SK-N-SH treated with all-trans-retinoic acid at 6 μM for 48 hours (cell line): ENCODE results near the gene KRT9.

ENCODE experiments used
- SNAI2 ChIP-seq: fragments of 250-450 bp; sonication (Bioruptor Pico); IDR thresholded peaks from 2 replicates; pipeline ENCODE4 v1.5.0; 2020; ENCODE audit warnings: mild to moderate bottlenecking, moderate library complexity
- TCF4 ChIP-seq: fragments of 250-450 bp; sonication (Bioruptor Pico); IDR thresholded peaks from 2 replicates; pipeline ENCODE4 v1.8.0; 2021; ENCODE audit warnings: mild to moderate bottlenecking, moderate library complexity, borderline replicate concordance
- TF ChIP-seq, protein P1 (sequence below): fragments of 250-450 bp; sonication (Bioruptor Pico); IDR thresholded peaks from 2 replicates; pipeline ENCODE4 v1.5.0; 2020; ENCODE audit warnings: mild to moderate bottlenecking, moderate library complexity

DNA sequence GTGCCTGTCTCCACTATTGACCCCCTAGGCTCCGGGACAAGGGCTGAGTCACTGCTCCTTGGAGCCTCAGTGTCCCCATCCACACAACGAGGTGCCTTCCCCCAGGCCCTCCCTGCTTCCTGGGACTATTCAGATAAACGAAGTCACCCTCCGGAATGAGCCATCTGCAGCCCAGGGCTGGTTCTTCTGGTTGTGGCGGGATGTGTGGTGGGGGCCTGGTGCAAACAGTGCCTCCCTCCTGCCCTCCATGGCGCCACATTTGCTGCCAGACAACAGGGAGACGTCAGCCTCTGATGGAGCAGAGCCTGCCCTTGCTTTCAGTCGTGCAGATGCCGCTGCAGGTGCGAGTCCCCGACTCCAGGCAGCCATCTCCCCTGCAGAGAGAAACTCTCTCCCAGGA, 45.8 kb upstream of the KRT9 start:
- TF ChIP-seq, protein P1, sequence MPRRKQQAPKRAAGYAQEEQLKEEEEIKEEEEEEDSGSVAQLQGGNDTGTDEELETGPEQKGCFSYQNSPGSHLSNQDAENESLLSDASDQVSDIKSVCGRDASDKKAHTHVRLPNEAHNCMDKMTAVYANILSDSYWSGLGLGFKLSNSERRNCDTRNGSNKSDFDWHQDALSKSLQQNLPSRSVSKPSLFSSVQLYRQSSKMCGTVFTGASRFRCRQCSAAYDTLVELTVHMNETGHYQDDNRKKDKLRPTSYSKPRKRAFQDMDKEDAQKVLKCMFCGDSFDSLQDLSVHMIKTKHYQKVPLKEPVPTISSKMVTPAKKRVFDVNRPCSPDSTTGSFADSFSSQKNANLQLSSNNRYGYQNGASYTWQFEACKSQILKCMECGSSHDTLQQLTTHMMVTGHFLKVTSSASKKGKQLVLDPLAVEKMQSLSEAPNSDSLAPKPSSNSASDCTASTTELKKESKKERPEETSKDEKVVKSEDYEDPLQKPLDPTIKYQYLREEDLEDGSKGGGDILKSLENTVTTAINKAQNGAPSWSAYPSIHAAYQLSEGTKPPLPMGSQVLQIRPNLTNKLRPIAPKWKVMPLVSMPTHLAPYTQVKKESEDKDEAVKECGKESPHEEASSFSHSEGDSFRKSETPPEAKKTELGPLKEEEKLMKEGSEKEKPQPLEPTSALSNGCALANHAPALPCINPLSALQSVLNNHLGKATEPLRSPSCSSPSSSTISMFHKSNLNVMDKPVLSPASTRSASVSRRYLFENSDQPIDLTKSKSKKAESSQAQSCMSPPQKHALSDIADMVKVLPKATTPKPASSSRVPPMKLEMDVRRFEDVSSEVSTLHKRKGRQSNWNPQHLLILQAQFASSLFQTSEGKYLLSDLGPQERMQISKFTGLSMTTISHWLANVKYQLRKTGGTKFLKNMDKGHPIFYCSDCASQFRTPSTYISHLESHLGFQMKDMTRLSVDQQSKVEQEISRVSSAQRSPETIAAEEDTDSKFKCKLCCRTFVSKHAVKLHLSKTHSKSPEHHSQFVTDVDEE (CRISPR knock-in tag) = no peak
- no peak for TF ChIP-seq TCF4 (CRISPR knock-in tag)
- TF ChIP-seq SNAI2 (CRISPR knock-in tag) = no peak
